HL-60/S4 treated with retinoic acid at 250 ng/mL for 4 days and 3 days (cell line): ENCODE results near the gene PPIL4.
"Not testable (repeated sequence)": the region's sequence is repeated elsewhere in the genome, so short reads cannot be mapped to it uniquely, and the experiment has no call there.

Experiments
- in situ Hi-C: fragments of 300-500 bp; cut with MboI; formaldehyde crosslinking; loops from 2 replicates; pipeline ENCODE4 v1.7.0; 2022; ENCODE audit warnings: low sequenced_read_pairs

Gene PPIL4

DNA sequence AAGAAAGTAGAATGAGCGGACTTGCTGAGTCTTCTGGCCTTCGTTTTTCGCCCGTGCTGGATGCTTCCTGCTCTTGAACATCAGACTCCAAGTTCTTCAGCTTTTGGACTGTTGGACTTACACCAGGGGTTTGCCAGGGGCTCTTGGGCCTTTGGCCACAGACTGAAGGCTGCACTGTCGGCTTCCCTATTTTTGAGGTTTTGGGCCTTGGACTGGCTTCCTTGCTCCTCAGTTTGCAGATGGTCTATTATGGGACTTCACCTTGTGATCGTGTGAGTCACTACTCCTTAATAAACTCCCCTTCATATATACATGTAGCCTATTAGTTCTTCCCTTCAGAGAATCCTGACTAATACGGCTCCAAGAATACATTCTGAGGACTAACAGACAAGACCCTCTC is 83.1 kb downstream of the PPIL4 start:
- in situ Hi-C loops = not testable (repeated sequence)

DNA sequence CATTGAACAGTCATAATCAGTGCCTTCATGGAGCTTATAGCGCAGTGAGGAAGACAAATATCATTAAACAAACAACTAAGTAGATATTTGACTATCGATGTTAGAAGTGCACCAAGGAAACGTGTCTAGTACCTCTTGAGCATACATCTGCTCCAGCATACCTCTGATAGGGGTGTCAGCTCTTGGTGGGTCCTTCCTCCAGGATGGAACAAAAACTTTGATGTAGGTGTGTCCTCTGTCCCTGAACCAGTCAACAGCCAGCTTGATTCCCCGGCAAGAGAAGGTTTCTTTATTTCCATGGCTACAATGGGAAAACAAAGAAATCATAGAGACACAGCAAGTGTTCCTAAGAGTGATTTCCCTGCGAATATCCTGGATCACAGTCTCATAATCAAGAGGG is 84.2 kb downstream of the PPIL4 start:
- in situ Hi-C loops = no loop called here

DNA sequence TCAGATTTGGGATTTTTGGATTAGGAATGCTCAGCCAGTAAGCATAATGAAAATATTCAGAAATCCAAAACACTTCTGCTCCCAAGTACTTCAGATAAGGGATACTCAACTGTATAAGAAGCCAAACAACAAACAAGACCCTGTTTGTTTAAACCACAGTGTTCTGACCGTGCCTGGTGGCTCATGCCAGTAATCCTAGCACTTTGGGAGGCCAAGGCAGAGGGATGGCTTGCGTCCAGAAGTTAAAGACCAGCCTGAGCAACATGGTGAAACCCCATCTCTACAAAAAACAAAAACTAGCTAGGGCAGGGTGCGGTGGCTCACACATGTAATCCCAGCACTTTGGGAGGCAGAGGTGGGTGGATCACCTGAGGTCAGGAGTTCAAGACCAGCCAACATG is 85.6 kb downstream of the PPIL4 start:
- in situ Hi-C loops = not testable (repeated sequence)

DNA sequence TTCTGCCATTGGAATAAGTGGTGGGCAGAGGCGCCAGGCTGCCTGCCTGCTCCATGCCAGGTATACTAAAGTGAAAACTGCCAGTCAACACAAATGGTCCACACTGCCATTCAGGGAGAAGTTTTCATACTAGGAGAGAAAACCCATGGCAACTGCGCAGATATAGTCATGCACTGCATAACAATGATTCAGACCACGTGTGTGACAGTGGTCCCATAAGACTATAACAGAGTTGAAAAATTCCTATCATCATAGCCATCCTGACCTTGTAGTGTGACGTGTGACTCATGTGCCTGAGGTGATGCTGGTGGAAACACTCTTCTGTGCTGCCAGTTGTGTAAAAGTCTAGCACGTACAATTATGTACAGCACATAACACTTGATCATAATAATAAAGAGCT is 86.1 kb downstream of the PPIL4 start:
- in situ Hi-C loops = no loop called here

DNA sequence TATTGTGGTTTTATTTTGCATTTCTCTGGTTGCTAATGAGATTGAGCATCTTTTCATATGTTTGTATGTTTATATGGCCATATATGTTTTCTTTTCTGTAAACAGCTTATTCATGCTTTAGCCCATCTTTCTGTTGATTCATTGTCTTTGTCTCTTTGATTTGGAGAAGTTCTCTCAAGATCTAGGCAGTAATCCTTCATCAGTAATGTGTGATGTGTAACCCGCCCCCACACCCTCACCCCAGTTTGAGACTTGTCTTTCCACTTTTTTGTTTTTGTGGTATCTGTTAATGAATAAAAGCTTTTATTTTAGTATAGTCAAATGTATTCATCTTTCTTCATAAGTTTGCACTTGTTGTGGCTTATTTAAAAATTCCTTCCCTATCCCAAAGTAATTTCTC is 87.0 kb downstream of the PPIL4 start:
- in situ Hi-C loops = no loop called here

DNA sequence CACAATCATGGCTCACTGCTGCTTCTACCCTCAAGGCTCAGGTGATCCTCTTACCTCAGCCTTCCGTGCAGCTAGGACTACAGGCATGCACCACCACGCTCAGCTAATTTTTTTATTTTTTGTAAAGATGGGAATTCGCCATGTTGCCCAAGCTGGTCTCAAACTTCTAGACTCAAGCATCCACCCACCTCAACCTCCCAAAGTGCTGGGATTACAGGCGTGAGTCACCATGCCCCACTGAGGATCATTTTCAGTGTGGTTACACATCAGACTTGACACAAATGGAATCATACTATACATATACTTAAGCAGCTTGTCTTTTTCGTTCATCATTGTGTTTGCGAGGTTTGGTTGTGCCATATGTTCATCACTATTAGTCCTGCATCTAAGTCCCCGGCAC is 87.6 kb downstream of the PPIL4 start:
- in situ Hi-C loops = no loop called here

DNA sequence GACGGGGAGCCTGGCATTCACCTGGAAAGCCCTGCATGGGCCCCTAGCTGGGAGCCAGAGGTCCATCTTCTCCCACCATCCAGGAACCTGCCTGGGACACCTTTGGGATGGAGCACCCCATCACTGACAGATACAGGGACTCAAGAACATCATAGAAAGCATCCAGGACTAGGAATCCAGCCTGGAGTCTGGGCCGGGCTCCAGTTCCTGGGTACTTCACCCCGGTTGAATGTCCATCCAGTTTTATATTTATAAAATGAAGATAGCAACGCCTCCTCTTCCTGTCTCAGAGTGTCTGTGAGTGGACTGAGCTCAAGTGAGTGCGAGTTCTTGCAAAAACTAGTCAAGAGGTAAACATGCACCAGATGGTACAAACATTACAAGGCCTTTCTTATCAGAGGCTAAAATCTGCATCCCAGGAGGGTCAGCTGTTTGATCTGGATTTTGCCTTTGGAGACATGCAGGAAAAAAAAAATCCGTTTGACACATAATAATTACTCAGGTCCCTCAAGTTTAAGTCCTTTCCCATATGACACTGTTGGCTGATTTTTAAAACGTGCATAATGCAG is 88.4 kb downstream of the PPIL4 start:
- in situ Hi-C loops = no loop called here

DNA sequence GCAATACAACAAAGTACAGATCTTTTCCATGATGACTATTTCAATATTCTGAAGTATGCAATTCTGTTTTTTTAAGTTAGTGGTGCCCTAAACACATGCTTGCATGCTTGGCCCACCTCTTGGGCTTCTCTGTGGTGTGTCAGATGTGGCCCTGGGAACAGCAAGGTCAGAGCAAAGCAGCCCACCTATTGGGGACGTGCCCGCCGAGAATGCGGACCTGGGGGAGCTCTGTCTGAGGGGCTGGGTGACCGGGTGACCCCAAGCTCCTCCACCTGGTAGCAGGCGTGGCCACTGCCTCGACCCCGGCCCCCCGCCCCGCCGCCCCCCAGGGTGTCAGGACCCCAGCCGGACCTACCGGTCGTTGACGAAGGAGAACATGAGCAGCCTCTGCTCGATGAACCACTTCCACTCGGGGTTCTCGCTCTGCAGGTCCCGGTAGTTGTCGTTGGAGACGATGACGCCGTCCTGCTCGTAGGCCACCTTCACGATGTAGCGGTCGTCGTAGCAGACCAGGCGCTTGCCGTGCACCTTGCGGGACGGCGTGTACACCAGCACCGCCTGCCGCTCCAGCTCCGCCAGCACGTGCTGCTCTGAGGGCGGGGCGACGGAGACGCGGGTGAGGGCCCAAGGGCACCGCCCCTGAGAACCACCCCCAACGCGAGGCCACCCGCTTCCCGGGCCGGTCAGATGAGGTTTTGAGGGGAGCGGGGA is 89.4 kb downstream of the PPIL4 start:
- in situ Hi-C loops = no loop called here

DNA sequence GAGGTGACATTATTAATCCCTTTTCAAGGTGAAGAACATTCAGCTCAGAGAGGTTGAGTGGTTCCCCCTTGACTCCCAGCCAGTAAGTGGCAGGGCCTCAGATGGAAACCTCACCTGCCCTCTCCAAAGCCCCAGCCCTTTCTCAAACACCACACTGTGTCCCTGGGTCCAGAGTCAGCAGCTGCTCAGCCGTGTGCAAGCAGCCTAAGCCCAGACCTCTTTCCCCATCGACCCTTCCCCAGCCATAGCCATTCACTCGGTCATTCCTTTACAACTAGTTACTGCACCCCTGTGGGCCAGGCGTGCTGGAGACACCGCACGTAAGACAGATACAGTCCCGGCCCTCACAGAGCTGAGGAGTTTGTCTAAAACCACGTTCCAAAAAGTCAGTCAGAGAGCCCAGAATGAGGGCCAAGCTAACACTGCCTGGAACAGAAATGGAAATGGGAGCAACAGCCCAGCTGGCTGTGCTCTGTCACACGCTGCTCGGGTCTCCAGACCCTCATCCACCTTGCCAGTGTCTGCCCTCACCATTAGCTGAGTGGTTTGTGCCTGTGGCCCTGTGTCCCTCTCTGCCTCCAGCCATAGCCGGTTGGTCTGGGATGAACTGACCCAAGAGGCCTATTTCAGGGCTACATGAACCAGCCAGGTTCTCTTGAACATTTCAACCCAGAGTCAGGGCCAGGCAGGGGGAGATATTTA is 90.7 kb downstream of the PPIL4 start:
- in situ Hi-C loops = no loop called here
